Epithelial cell of alveolus of lung (primary cell): ENCODE measurements around the gene HCFC1. TPM values are rescaled to one million over a fixed set of nuclear protein-coding genes. Genes with fewer than 3 reads are reported as not detected.

ENCODE experiments used
- total RNA-seq: library from RNA; depleted of rRNA; stranded (reverse); fragments of >200 nt; gene quantifications from 2 replicates; pipeline ENCODE4 v1.2.1, GENCODE V29; 2015

The HCFC1 gene
- total RNA-seq, result 35.6 and 45.3 TPM in 2 replicates

DNA sequence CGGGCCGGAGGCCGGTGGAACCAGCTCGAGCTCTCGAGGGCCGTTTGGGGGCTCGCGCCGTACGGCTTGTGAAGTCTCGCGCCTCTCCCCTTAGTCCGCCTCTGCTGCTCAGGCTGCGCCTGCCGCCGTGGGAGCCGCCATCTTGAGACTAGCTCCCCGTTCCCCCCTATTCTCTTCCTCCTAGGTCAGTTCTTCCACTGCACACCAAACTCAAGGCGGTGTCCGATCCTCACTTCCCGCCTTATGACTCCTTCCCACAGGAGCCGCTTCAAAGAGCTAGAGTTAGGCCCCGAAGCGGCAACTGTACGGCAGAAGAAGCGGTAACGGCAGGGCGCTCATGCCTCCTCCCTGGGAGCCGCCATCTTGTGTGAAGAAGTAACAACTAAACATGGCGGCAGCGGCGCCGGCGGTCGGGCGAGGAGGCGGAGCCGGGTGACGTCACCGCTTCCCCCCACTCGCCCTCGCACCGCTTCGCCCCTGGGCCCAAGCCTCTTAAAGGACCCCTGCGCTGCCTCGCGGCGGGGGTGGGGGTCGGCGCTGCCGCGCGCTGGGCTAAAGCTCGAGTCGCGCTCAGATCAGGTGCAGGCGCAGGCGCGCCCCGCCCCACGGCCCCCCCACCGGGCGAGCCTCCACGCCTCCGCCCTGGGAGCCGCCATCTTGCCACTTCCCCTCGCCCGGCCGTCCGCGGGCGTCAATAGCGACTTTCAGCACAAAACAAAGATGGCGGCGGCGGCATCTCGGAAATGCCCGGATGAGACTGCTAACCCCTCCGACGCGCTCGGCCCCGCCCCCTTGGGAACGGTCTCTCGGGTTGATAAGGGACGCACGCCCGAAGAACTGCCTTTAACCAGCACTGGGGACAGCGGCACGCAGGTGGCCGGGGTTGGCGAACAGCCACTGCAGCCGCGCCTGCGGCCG, at the start of gene HCFC1:
Gene HCFC1 (minus strand): TSS at position 369 of the 918 bp plus-strand sequence. CDS start 978 bp downstream, outside the sequence.

DNA sequence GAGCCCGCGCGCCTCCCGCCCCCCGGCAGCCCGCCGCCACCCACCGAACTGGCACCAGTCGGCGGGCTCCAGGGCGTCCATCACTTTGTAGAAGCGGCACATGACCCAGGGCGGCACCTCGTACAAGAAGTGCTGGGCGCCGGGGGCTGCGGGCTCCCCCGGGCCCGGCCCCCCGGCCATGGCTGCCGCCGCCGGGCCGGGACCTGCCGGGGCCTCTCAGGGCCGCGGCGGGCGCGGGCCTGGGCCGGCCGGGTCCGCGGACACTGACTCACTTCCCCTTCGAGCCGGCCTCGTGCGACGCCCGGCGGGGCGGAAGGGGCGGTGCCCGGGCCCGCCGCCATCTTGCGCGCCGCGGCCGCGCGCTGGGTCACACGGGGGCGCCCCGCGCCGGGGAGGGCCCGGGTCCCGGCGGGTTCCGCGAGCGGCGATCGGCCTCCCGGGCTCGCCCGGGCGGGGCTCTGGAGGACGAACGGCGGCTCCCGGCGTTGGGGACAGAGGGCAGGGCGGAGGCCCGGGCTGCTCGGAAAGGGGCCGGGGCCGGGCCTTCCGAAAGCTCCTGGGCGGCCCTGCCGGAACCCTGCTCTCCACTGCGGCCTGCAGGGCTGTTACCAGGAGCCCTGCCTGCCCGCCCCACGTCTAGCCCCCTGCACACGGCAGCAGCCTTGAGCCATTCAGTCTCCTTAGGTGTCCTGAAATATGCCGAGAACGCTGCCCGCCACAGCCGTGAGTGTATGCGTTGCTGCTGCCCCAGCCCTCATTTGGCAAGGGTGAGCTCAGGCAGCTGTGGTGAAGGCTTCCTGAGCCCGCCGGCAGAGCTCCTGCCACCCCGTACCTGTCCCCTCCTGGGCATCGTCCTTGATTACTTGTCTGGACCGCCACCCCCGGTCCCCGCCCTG, 48.3 kb upstream of the HCFC1 start, which contains the start of gene IRAK1:
Gene IRAK1 (minus strand): TSS at position 270 of the 896 bp plus-strand sequence. CDS start 90 bp downstream, at position 180.

DNA sequence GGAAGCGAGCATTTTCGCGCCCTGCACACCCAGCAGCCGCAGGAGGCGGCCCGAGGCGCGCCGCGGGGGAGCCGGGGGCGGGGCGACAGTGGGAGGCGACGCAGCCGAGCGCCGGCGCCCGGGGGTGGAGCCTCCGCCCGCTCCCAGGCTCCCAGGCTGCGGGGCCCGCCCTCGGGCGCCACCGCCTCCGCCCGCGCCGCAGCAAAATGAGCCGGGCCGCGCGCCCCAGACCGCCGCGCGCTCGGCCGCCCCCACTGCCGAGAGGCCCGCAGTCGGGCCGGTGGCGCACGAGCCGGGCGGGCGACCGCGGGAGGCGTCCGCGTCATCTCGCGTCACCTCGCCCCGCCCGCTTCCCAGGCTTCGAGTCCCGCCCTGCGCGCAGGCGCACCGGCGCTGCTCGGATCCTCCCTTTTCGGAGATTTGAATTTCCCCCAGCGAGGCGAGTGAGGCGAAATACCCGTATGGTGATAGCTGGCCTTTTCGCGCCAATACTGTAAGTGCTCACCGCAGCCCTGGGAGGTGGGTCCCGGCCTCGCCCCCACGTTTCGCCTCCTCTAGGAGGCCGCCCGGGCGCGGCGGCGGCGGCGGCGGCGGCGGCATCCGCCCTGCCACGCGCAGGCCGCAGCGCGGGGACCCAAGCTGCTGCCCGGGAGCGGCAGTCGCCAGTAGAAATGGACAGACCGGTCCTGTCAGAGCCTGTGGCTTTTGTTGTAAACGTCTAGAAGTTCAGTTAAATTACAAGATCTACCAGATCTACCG, 929 bp upstream of the HCFC1 start, which contains the start of gene TMEM187:
Gene TMEM187 (plus strand): TSS at position 387 of the 759 bp plus-strand sequence. CDS start 9,309 bp downstream, outside the sequence.

DNA sequence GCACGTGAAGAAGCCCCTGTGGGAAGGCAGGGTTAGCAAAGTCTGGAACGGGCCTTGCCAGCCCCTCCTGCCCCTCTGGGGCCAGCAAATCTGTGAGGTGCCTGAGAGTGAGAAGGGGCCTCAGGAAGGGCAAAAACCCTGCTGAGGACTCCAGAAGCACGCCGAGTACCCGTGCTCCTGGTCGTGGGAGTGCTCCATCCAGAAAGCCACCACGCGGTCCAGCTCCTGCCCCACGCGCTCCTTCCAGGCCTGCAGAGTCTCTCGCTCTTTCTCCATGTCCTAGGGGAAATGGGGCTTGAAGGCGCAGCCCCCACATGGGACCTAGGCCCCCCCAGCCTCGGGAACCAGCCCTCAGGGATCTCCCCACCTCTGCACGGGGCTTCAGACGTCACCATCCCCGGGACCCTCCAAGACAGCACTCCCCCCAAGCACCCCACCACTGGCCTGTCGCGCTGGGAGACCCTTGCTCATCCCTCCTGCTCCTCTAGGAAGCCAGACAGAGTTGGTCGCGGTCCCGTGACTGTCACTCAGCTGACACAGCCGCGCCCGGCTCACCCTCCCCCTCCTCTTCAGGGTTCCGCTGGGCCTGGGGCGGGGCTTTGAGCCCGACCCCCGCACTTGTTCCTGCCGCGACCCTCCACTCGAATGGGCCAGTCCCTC, 27.3 kb downstream of the HCFC1 start, which contains the start of gene RENBP:
Gene RENBP (minus strand): TSS at position 504 of the 660 bp plus-strand sequence. CDS start 33 bp downstream, at position 471.

DNA sequence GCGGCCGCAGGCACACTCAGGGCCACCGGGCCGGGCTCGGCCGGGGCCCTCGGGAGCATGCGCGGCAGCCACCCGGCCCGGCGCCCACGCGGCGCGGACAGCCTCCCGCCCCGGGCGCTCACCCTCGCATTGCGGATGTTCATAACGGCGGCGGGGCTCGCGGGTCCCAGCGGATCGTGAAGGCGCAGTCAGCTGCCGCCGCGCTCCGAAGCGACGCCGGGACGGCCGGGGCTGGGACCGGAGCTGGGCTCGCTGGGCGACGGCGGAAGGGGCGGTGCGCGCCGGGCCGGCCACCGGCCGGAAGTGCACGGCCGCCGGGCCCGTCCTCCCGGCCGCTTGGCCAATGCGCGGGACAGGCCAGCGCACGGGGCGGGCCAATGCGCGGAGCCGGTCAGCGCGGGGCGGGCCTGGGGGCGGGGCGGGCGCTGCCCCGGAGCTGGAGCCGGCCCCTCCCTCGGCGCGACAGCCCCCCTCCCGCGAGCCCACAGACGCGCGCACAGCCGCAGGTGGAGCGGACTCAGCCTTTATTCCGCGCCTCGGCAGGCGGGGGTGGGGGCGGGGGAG, 36.8 kb downstream of the HCFC1 start, which contains the start of gene NAA10:
Gene NAA10 (minus strand): TSS at position 276 of the 564 bp plus-strand sequence. CDS start 133 bp downstream, at position 143.

DNA sequence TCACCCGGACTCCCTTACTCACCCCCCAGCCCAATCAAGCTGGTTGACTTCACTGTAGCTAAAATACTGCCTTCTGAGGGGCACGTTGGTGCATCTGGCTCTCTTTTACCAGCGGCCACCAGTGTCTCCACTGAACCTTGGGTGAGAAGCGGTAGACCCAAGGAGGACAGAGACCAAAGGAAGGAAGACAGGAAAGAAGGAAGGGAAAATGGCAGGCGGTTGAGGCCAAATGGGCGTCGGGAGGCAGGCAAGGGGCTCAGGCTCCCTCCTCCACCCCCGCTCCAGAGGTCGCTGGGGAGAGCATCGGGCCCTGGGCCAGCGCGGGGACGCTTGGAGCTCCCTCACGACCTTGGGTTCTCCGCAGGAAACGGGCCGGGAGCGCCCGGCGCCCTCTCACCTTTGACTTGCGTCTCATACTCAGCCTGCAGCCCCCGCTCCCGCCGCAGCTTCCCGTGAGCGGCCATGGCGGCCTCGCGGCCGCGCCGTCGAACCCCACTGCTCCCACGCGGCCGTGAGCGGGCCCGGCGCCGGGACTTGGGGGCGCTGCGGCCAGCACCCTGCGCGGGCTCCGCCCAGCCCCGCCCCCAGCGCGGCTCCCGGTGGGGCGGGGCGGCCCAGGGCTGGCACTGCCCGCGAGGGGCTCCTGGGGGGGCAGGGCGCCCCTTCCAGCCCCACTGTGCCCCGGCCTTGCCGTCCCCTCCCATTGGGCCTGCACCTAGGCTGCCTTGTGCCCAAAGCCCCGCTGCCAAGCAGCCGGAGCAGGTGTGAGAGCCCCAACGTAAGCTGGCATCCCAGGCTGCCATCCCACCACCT, 45.7 kb downstream of the HCFC1 start, which contains the start of gene ARHGAP4:
Gene ARHGAP4 (minus strand): TSS at position 526 of the 813 bp plus-strand sequence. CDS start 62 bp downstream, at position 464.

DNA sequence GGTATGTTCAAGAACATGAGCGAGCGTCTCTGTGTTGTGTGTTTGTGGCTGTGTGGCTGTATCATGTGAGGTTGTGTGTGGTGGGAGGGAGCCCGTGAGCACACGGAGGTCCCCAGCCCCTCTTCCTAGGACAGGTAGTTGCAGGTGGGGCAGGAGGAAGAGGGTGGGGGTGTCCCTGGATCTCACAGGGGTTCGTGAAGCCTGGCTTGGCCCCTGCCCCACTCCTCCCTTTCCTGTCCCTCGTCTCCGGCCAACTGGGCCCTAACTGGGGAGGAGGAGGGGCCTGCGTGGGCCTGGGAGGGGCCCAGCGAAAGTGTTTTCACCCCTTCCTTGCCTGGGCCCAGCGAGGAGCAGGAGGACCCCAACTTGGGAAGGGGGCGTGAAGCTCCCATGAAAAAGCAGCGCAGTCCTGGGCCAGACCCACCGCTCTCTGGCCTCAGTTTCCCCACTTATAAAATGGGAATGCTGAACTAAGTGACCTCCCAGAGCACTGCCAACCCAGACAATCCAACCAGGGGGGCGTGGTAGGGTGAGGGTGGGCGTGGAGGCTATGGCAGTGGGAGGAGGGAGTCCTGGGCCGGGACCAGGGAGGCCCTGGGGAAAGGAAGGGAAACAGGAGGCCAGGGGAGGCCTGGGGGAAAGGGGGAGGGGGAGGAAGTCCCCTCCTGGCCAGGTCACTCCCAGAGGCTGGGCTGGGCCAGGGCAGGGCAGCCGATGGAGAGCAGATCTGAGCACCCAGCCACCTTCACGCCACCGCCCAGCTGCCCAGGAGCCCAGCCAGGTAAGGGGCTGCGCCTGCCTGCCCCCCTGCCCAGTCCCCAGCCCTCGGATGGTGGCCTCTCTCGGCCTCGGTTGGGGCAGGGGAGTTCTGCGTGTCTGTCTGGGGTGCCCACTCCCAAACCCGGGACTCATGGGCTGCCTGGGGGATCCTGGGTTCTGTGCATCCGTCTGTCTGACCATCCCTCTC, 67.3 kb downstream of the HCFC1 start, which contains the start of gene AVPR2:
Gene AVPR2 (plus strand): TSS at position 683 of the 967 bp plus-strand sequence. CDS start 473 bp downstream, outside the sequence.

Other genes starting within 250 kb of the HCFC1 start
- 76.3 and 111 TPM in 2 replicates for gene BCAP31, start 247.4 kb downstream of the HCFC1 start, total RNA-seq
- gene ABCD1, start 247.0 kb downstream of the HCFC1 start, total RNA-seq, result 14.0 and 14.5 TPM in 2 replicates
- 1.4 and 4.2 TPM in 2 replicates for gene PLXNB3, start 207.6 kb downstream of the HCFC1 start, total RNA-seq
- gene SRPK3, start 190.8 kb downstream of the HCFC1 start, total RNA-seq, result 0.13 and 0.24 TPM in 2 replicates
- gene IDH3G, start 177.4 kb downstream of the HCFC1 start, total RNA-seq, result 84.3 and 112 TPM in 2 replicates
- gene SSR4, start 177.2 kb downstream of the HCFC1 start, total RNA-seq, result 302 and 438 TPM in 2 replicates
- 0.39 and 0.48 TPM in 2 replicates for gene PDZD4, start 141.3 kb downstream of the HCFC1 start, total RNA-seq
- gene L1CAM, start 85.6 kb downstream of the HCFC1 start, total RNA-seq, result 0.56 and 1.8 TPM in 2 replicates
- gene AVPR2, start 67.1 kb downstream of the HCFC1 start, total RNA-seq, result not detected in 2 replicates
- 1.6 and 6.7 TPM in 2 replicates for gene ARHGAP4, start 45.6 kb downstream of the HCFC1 start, total RNA-seq
- gene NAA10, start 36.8 kb downstream of the HCFC1 start, total RNA-seq, result 81.6 and 104 TPM in 2 replicates
- gene RENBP, start 27.2 kb downstream of the HCFC1 start, total RNA-seq, result 0.52 and 3.3 TPM in 2 replicates
- gene TMEM187, start 936 bp upstream of the HCFC1 start, total RNA-seq, result 6.5 and 6.6 TPM in 2 replicates
- gene IRAK1, start 48.1 kb upstream of the HCFC1 start, total RNA-seq, result 57.1 and 89.2 TPM in 2 replicates
- gene MECP2, start 125.9 kb upstream of the HCFC1 start, total RNA-seq, result 21.2 and 24.4 TPM in 2 replicates
- not detected in 2 replicates for gene OPN1LW, start 172.4 kb upstream of the HCFC1 start, total RNA-seq
- gene OPN1MW, start 210.8 kb upstream of the HCFC1 start, total RNA-seq, result not detected in 2 replicates
- gene OPN1MW2, start 247.9 kb upstream of the HCFC1 start, total RNA-seq, result not detected in 2 replicates